ENCODE measurements around the gene ZMYND8. TPM values are rescaled to one million over a fixed set of nuclear protein-coding genes. Genes with fewer than 3 reads are reported as not detected.

The ZMYND8 gene
- total and polyA plus RNA-seq, 2 donors (not counting 3 experiments of a cell fraction or from before 2014, with no cell fraction given), result 30.6 to 75.2 TPM

DNA sequence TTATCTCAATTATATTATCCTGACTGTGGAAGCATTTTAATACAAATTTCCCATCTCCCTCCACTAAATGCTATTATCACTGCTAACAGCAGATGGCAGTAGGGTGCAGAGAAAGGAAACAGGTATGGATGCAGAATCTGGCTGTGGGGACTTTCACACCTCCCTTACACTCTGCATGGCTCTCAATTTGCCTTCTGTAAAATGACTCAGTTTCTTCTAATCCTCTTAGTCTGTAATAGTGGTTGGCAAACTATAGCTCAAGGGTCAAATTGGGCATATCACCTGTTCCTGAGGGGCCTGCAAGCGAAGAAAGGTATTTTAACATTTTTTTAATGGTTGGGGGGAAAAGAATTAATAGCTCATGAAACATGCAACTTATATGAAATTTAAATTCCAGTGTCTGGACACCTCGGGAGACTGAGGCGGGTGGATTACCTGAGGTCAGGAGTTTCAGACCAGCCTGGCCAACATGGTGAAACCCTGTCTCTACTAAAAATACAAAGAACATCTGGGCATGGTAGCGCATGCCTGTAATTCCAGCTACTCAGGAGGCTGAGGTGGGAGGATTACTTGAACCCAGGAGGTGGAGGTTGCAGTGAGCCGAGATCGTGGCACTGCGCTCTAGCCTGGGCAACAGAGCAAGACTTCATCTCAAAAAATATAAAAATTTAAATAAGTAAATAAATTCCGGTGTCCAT, 83.5 kb downstream of the ZMYND8 start:
- intact Hi-C loops (cut with micrococcal nuclease), result loop anchor here (1.0 to 2.0 kb wide), 5 partner anchors 53 to 348 kb away; partner anchors contain the start of gene NCOA3
- Histone ChIP-seq H3K4me3 (replicated peaks in 1 of 3; ENCODE audit: insufficient read depth in 1 of 3, low read depth in 1 of 3, low read length in 3 of 3) (no peak overlapping the region), H3K9me1 (replicated peaks; ENCODE audit: control insufficient read depth, extremely low read depth, insufficient read depth, low read length) (no peaks in the 10 kb centered on the region), H3K4me2 (ENCODE audit: insufficient read depth, low read length) (no peak overlapping the region), H3K27me3 (ENCODE audit: control insufficient read depth in 2 of 2, insufficient read depth in 2 of 2, low read length in 2 of 2) (no peaks in the 10 kb centered on the region), H3K9ac (replicated peaks; ENCODE audit: extremely low read depth, insufficient read depth, low read length) (peak overlapping the region; percentile 76), H3K4me1 (ENCODE audit: control insufficient read depth, extremely low read depth, insufficient read depth, low read length) (peaks cover 39% of the 10 kb centered on the region), H3K9me3 (replicated peaks; ENCODE audit: control insufficient read depth, insufficient read depth, low read length) (no peaks in the 10 kb centered on the region), H4K20me1 (replicated peaks; ENCODE audit: control insufficient read depth, extremely low read depth, insufficient read depth, low read length) (no peaks in the 10 kb centered on the region), H3K36me3 (ENCODE audit: control insufficient read depth in 2 of 2, extremely low read depth in 1 of 2, insufficient read depth in 2 of 2, low read length in 2 of 2) (peaks cover 13 to 22% of the 10 kb centered on the region in 2 experiments), H3K27ac (ENCODE audit: insufficient read depth, low read depth, low read length) (peak overlapping the region; percentile 87), H3K79me2 (ENCODE audit: control insufficient read depth, insufficient read depth, low read length) (peaks cover 50% of the 10 kb centered on the region), H2AFZ (ENCODE audit: low read depth, low read length) (no peak overlapping the region)
- BruUV-seq (replicated peaks), result no TSS peak
- CTCF ChIA-PET, result interaction anchor here (0.7 to 7.8 kb wide), 26 partner anchors 9 to 350 kb away, joined by 3 to 739 read pairs (median 6); partner anchors contain the start of genes NCOA3 and ZMYND8
- POLR2A ChIA-PET, result interaction anchor here (0.7 to 3.7 kb wide), 4 partner anchors 45 to 110 kb away, joined by 3 to 28 read pairs (median 4); no protein-coding TSS in a partner anchor
- dilution Hi-C loops (cut with MboI; ENCODE audit: extremely low pct_ligation_motif_present, low sequenced_read_pairs), result loop anchor here (10.0 kb wide), 1 partner anchor 62 kb away; no protein-coding TSS in a partner anchor
- DNase-seq (ENCODE audit: low read depth, low spot score), result peak; percentile 80
- TF ChIP-seq GATA2 (IDR thresholded peaks at IDR 0.05; ENCODE audit: insufficient read depth, insufficient read length, low read depth, low read length), result no peak
- no peak for TF ChIP-seq MYC (IDR thresholded peaks at IDR 0.05; ENCODE audit: low read depth, low read length)
- TF ChIP-seq POLR2A (IDR thresholded peaks at IDR 0.05; ENCODE audit: low read depth, low read length), result no peak
- TF ChIP-seq, protein P1, sequence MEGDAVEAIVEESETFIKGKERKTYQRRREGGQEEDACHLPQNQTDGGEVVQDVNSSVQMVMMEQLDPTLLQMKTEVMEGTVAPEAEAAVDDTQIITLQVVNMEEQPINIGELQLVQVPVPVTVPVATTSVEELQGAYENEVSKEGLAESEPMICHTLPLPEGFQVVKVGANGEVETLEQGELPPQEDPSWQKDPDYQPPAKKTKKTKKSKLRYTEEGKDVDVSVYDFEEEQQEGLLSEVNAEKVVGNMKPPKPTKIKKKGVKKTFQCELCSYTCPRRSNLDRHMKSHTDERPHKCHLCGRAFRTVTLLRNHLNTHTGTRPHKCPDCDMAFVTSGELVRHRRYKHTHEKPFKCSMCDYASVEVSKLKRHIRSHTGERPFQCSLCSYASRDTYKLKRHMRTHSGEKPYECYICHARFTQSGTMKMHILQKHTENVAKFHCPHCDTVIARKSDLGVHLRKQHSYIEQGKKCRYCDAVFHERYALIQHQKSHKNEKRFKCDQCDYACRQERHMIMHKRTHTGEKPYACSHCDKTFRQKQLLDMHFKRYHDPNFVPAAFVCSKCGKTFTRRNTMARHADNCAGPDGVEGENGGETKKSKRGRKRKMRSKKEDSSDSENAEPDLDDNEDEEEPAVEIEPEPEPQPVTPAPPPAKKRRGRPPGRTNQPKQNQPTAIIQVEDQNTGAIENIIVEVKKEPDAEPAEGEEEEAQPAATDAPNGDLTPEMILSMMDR (IDR thresholded peaks at IDR 0.05; ENCODE audit: extremely low read depth in 1 of 2, insufficient read depth in 1 of 2, low read depth in 1 of 2, low read length in 2 of 2), result peak; percentile 60 to 67
- no peak for TF ChIP-seq EZH2 (IDR thresholded peaks at IDR 0.05; ENCODE audit: borderline replicate concordance, low read depth, low read length, severe bottlenecking)
- no peak for TF ChIP-seq POLR2AphosphoS5 (IDR thresholded peaks at IDR 0.05; ENCODE audit: insufficient read depth, low read depth, low read length)
- TF ChIP-seq MAX (IDR thresholded peaks at IDR 0.05; ENCODE audit: insufficient read depth, insufficient read length), result no peak
- peak; percentile 82 for FAIRE-seq

Data from endothelial cell of umbilical vein (primary cell).